HepG2 (cell line): ENCODE measurements around the gene HKDC1. TPM values are rescaled to one million over a fixed set of nuclear protein-coding genes. Genes with fewer than 3 reads are reported as not detected.

Source experiments
- ATAC-seq: fragments of 200-7000 bp; cut with Tn5 transposase; 3 replicates; pipeline ENCODE4 v1.9.1; 2020; ENCODE audit warnings: mild to moderate bottlenecking, moderate library complexity
- BruUV-seq: library from RNA; stranded (reverse); fragments of 400-500 nt; replicated peaks from 2 replicates; lab custom pipeline; 2021; lab: Mats Ljungman, UMichigan
- CTCF ChIA-PET: fragments of 300-600 bp; formaldehyde crosslinking; extraction: SDS; loops from one replicate; lab custom pipeline; 2021; ENCODE audit warnings: low total read pairs, inconsistent platforms, low intra/inter-chr PET ratio; lab: Yijun Ruan, JAX
- POLR2A ChIA-PET: fragments of 350-600 bp; sonication (Branson Sonifier 250); formaldehyde crosslinking; loops from one replicate; lab custom pipeline; 2020; ENCODE audit warnings: antibody characterized with exemption, inconsistent platforms; lab: Yijun Ruan, JAX
- DNase-seq: peaks from one replicate; pipeline ENCODE4 v3.0.0-alpha.2; 2015; ENCODE audit warnings: low spot score
- FAIRE-seq: peaks from 3 replicates; lab custom pipeline; 2011; peaks lifted over from hg19 to GRCh38; lab: Jason Lieb, UNC
- H2AFZ ChIP-seq: one replicate; pipeline ENCODE4 v1.6.1; 2011; ENCODE audit warnings: low read length, inconsistent platforms
- H3K27ac ChIP-seq: fragments of 300-600 bp; 3 replicates; pipeline ENCODE4 v1.8.0; 2011; ENCODE audit warnings: mixed run types, mild to moderate bottlenecking, mixed read lengths, low read length, inconsistent platforms; ENCODE audit not compliant: insufficient read depth; ENCODE audit errors: extremely low read length
- H3K27me3 ChIP-seq, 2 experiments: fragments of 200-600 bp in 1 of 2; 2 replicates in 1 of 2; 3 replicates in 1 of 2; pipeline versions ENCODE4 v1.6.0 to v1.8.0; 2011; ENCODE audit warnings: low read length in 2 of 2, mild to moderate bottlenecking in 2 of 2, moderate library complexity in 2 of 2, inconsistent platforms in 1 of 2; ENCODE audit not compliant: insufficient read depth in 2 of 2, control insufficient read depth in 1 of 2
- H3K36me3 ChIP-seq, 2 experiments: fragments of 200-600 bp in 1 of 2; replicated peaks in 1 of 2; 2 replicates in 1 of 2; 3 replicates in 1 of 2; pipeline versions ENCODE4 v1.5.1 to v1.8.0; 2011; ENCODE audit warnings: low read length in 2 of 2, inconsistent platforms in 1 of 2; ENCODE audit not compliant: insufficient read depth in 2 of 2, control insufficient read depth in 1 of 2
- H3K4me1 ChIP-seq: 2 replicates; pipeline ENCODE4 v1.5.1; 2012; ENCODE audit warnings: low read length, inconsistent platforms; ENCODE audit not compliant: insufficient read depth
- H3K4me2 ChIP-seq: 2 replicates; pipeline ENCODE4 v1.6.0; 2011; ENCODE audit warnings: low read depth, low read length, inconsistent platforms
- H3K4me3 ChIP-seq, 3 experiments: fragments of 200-600 bp in 1 of 3; sonication (generic), shearing (Covaris generic) in 1 of 3; replicated peaks in 1 of 3; 2 replicates each; pipeline ENCODE4 v1.5.1; 2011 to 2016; ENCODE audit warnings: low read length in 3 of 3, inconsistent platforms in 2 of 3, low read depth in 2 of 3, mild to moderate bottlenecking in 2 of 3, control low read depth in 1 of 3, mixed read lengths in 1 of 3; ENCODE audit not compliant: insufficient read depth in 1 of 3
- H3K79me2 ChIP-seq: one replicate; pipeline ENCODE4 v1.6.1; 2011; ENCODE audit warnings: low read length, inconsistent platforms; ENCODE audit not compliant: insufficient read depth
- H3K9ac ChIP-seq: 2 replicates; pipeline ENCODE4 v1.6.0; 2011; ENCODE audit warnings: mild to moderate bottlenecking, low read depth, low read length, inconsistent platforms; ENCODE audit not compliant: insufficient read depth
- H3K9me3 ChIP-seq: 2 replicates; pipeline ENCODE4 v1.5.1; 2012; ENCODE audit warnings: mild to moderate bottlenecking, low read length
- H4K20me1 ChIP-seq: 2 replicates; pipeline ENCODE4 v1.6.0; 2011; ENCODE audit warnings: inconsistent platforms, mild to moderate bottlenecking, low read length, moderate library complexity; ENCODE audit not compliant: insufficient read depth
- DMAP1 ChIP-seq: IDR thresholded peaks from 2 replicates; pipeline ENCODE4 v1.6.1; 2016
- HDAC1 ChIP-seq: sonication (generic); formaldehyde crosslinking; IDR thresholded peaks from 2 replicates; pipeline ENCODE4 v1.5.1; 2020; ENCODE audit warnings: mild to moderate bottlenecking, missing genetic modification reagents
- LCORL ChIP-seq, 2 experiments: fragments of 450-650 bp in 1 of 2; sonication (generic) in 1 of 2; formaldehyde crosslinking in 1 of 2; IDR thresholded peaks; 2 replicates each; pipeline versions ENCODE4 v1.5.0 to v1.6.1; 2017 to 2020; ENCODE audit warnings: antibody characterized with exemption in 1 of 2, missing genetic modification reagents in 1 of 2
- TARDBP ChIP-seq: sonication (generic); formaldehyde crosslinking; IDR thresholded peaks from 2 replicates; pipeline ENCODE4 v1.8.0; 2022; ENCODE audit warnings: mild to moderate bottlenecking, missing genetic modification reagents
- TBP ChIP-seq: sonication (generic); formaldehyde crosslinking; IDR thresholded peaks from 2 replicates; pipeline ENCODE4 v1.5.0; 2020; ENCODE audit warnings: missing genetic modification reagents
- ZHX2 ChIP-seq, 2 experiments: sonication (generic) in 1 of 2; formaldehyde crosslinking in 1 of 2; IDR thresholded peaks; 2 replicates each; pipeline versions ENCODE4 v1.6.1 to v1.9.0; 2014 to 2022; ENCODE audit warnings: antibody characterized with exemption in 1 of 2, borderline replicate concordance in 1 of 2, inconsistent platforms in 1 of 2, low read depth in 1 of 2, missing genetic modification reagents in 1 of 2
- ZMAT3 ChIP-seq: sonication (generic); formaldehyde crosslinking; conservative IDR thresholded peaks from 2 replicates; pipeline ENCODE4 v1.7.0; 2021; ENCODE audit warnings: missing genetic modification reagents
- ZNF251 ChIP-seq: sonication (generic); formaldehyde crosslinking; IDR thresholded peaks from 2 replicates; pipeline ENCODE4 v1.9.0; 2021; ENCODE audit warnings: mild to moderate bottlenecking, missing genetic modification reagents
- ZNF430 ChIP-seq: sonication (generic); formaldehyde crosslinking; IDR thresholded peaks from 2 replicates; pipeline ENCODE4 v1.9.0; 2021; ENCODE audit warnings: mild to moderate bottlenecking, missing genetic modification reagents
- ZNF577 ChIP-seq: sonication (generic); formaldehyde crosslinking; IDR thresholded peaks from 2 replicates; pipeline ENCODE4 v1.4.0; 2020; ENCODE audit warnings: mild to moderate bottlenecking, low read depth, missing genetic modification reagents, borderline replicate concordance
- ZNF772 ChIP-seq: sonication (generic); formaldehyde crosslinking; IDR thresholded peaks from 2 replicates; pipeline ENCODE4 v1.5.0; 2020; ENCODE audit warnings: mild to moderate bottlenecking, missing genetic modification reagents
- WGBS: methylation state at CpG from one replicate; pipeline ENCODE4 v1.1.6; 2017; ENCODE audit warnings: low lambda C conversion rate; 5-methylcytosine and 5-hydroxymethylcytosine counted together
- in situ Hi-C: cut with HindIII; loops from 2 replicates; pipeline ENCODE4 v1.10.0; 2017; ENCODE audit warnings: low pct_unique_long_range_greater_than_20kb; ENCODE audit not compliant: extremely low pct_ligation_motif_present
- intact Hi-C: fragments of 100-400 bp; cut with micrococcal nuclease; formaldehyde crosslinking; loops from one replicate; pipeline ENCODE4 v1.10.0; 2022; ENCODE audit not compliant: unreplicated experiment
- polyA plus RNA-seq, 8 experiments: library from polyadenylated mRNA; depleted of rRNA in 3 of 8; stranded (reverse) in 7 of 8; unstranded in 1 of 8; fragments of >200 nt; fragmentation: Illumina TruSeq in 4 of 8; extraction: Trizol in 4 of 8; gene quantifications; 2 replicates each; pipeline versions ENCODE4 v1.2.1 to v1.2.3, GENCODE V29; 2011 to 2016; ENCODE audit warnings: low read depth in 4 of 8, missing spikeins in 1 of 8, mixed read lengths in 1 of 8; ENCODE audit not compliant: insufficient read depth in 1 of 8
- total RNA-seq, 5 experiments: library from RNA; depleted of rRNA; stranded (reverse); fragments of >200 nt; fragmentation: Illumina TruSeq; extraction: Trizol; gene quantifications; 2 replicates each; pipeline ENCODE4 v1.2.3, GENCODE V29; 2016; ENCODE audit warnings: low read depth in 1 of 5
- TF ChIP-seq, protein P1 (sequence below): sonication (generic); formaldehyde crosslinking; IDR thresholded peaks from 2 replicates; pipeline ENCODE4 v1.4.0; 2020; ENCODE audit warnings: mild to moderate bottlenecking, missing genetic modification reagents

Gene HKDC1
- total and polyA plus RNA-seq, 2 of the 13 experiments (the other 11 are each of a cell fraction or from before 2014, with no cell fraction given), result 8.1 to 12.4 TPM

GRCh38 chr10:69240455-69240854 lies 20.3 kb downstream of the HKDC1 start:
- no peaks in the 10 kb centered on the region for H3K4me1 ChIP-seq
- no peak overlapping the region for H3K27ac ChIP-seq
- H3K79me2 ChIP-seq, result no peaks in the 10 kb centered on the region
- no peaks in the 10 kb centered on the region; the same call in 1 of the 2 replicates for H4K20me1 ChIP-seq
- WGBS, result 98% methylated on average over 11 of the region's 11 CpGs
- peaks cover 3 to 10% of the 10 kb centered on the region in 2 experiments; a peak in 1 of 5 replicates for H3K36me3 ChIP-seq
- FAIRE-seq (no peak), DNase-seq (no peak), ATAC-seq (no peak)
- POLR2A ChIA-PET, result no interaction called here
- H3K9ac ChIP-seq, result no peak overlapping the region
- intact Hi-C loops, result no loop called here
- no TSS peak for BruUV-seq
- H3K27me3 ChIP-seq, result no peaks in the 10 kb centered on the region
- H3K4me3 ChIP-seq, result no peak overlapping the region
- in situ Hi-C loops, result no loop called here
- TF ChIP-seq, protein P1, sequence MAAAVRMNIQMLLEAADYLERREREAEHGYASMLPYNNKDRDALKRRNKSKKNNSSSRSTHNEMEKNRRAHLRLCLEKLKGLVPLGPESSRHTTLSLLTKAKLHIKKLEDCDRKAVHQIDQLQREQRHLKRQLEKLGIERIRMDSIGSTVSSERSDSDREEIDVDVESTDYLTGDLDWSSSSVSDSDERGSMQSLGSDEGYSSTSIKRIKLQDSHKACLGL (CRISPR knock-in tag), result no peak
- TF ChIP-seq ZNF430 (CRISPR knock-in tag) (no peak), ZMAT3 (CRISPR knock-in tag) (no peak), TARDBP (CRISPR knock-in tag) (no peak), DMAP1 (CRISPR knock-in tag) (no peak), LCORL (IDR thresholded peaks at IDR 0.05) (no peak), LCORL (CRISPR knock-in tag; IDR thresholded peaks at IDR 0.05) (no peak), ZNF772 (no peak), TBP (CRISPR knock-in tag) (no peak), HDAC1 (no peak), ZNF577 (no peak), ZNF251 (CRISPR knock-in tag) (no peak), ZHX2 (IDR thresholded peaks at IDR 0.05; ENCODE audit: low read depth) (no peak), ZHX2 (CRISPR knock-in tag; IDR thresholded peaks at IDR 0.05; ENCODE audit: borderline replicate concordance) (no peak)
- CTCF ChIA-PET, result no interaction called here
- no peak overlapping the region for H2AFZ ChIP-seq
- no peak overlapping the region for H3K4me2 ChIP-seq
- no peaks in the 10 kb centered on the region for H3K9me3 ChIP-seq
